ENCODE results near the gene TRIM2.
A peak's percentile ranks its signal among the peaks of the same experiment; 100 is the strongest.

Gene TRIM2

GRCh38 chr4:153224474-153224873 lies 20.2 kb downstream of the TRIM2 start:
- DNase-seq, result no peak

- DNase-seq, result no peak
Observed at GRCh38 chr4:153227469-153228075, 23.3 kb downstream of the TRIM2 start.

GRCh38 chr4:153228512-153229140 lies 24.4 kb downstream of the TRIM2 start:
- no peak for DNase-seq

- no peak for DNase-seq
Observed at GRCh38 chr4:153229545-153229944, 25.3 kb downstream of the TRIM2 start.

- no peak for DNase-seq
Observed at GRCh38 chr4:153232768-153233167, 28.5 kb downstream of the TRIM2 start.

GRCh38 chr4:153233761-153234371 lies 29.6 kb downstream of the TRIM2 start:
- DNase-seq, result no peak

GRCh38 chr4:153234885-153235284 lies 30.6 kb downstream of the TRIM2 start:
- DNase-seq, result no peak

GRCh38 chr4:153238135-153238919 lies 34.1 kb downstream of the TRIM2 start:
- no peak for DNase-seq

- DNase-seq, result no peak
Observed at GRCh38 chr4:153239409-153239808, 35.2 kb downstream of the TRIM2 start.

GRCh38 chr4:153241295-153241694 lies 37.1 kb downstream of the TRIM2 start:
- DNase-seq, result no peak

GRCh38 chr4:153241970-153242838 lies 38.0 kb downstream of the TRIM2 start:
- no peak for DNase-seq

- no peak for DNase-seq
Observed at GRCh38 chr4:153242839-153243324, 38.6 kb downstream of the TRIM2 start.

- DNase-seq, result no peak
Observed at GRCh38 chr4:153243468-153243867, 39.2 kb downstream of the TRIM2 start.

- no peak for DNase-seq
Observed at GRCh38 chr4:153244969-153245368, 40.7 kb downstream of the TRIM2 start.

GRCh38 chr4:153245775-153246174 lies 41.5 kb downstream of the TRIM2 start:
- no peak for DNase-seq

- no peak for DNase-seq
Observed at GRCh38 chr4:153246446-153247115, 42.3 kb downstream of the TRIM2 start.

- no peak for DNase-seq
Observed at GRCh38 chr4:153247116-153247490, 42.9 kb downstream of the TRIM2 start.

- DNase-seq, result no peak
Observed at GRCh38 chr4:153248641-153249198, 44.5 kb downstream of the TRIM2 start.

GRCh38 chr4:153249199-153250041 lies 45.2 kb downstream of the TRIM2 start:
- DNase-seq, result peak; percentile 70

- DNase-seq, result no peak
Observed at GRCh38 chr4:153252122-153252521, 47.9 kb downstream of the TRIM2 start.

- no peak for DNase-seq
Observed at GRCh38 chr4:153255233-153255632, 51.0 kb downstream of the TRIM2 start.
